Esophagus squamous epithelium (tissue), 4 donors: ENCODE results near the gene POLR2H.

Experiments
- CTCF ChIP-seq, 6 experiments: fragments of 450-650 bp in 4 of 6; fragments of 200-600 bp in 2 of 6; sonication (generic) in 2 of 6; IDR thresholded peaks; one replicate each; pipeline ENCODE4 v1.5.1; 2016 to 2019; ENCODE audit warnings: antibody characterized with exemption in 6 of 6, mild to moderate bottlenecking in 4 of 6, moderate library complexity in 4 of 6
- POLR2A ChIP-seq, 4 donors: fragments of 450-650 bp; IDR thresholded peaks; one replicate each; pipeline ENCODE4 v1.6.1; 2017; ENCODE audit warnings: antibody characterized with exemption in 4 of 4, mild to moderate bottlenecking in 4 of 4, moderate library complexity in 3 of 4

- TF ChIP-seq CTCF (IDR thresholded peaks at IDR 0.05) (no peak), POLR2A (IDR thresholded peaks at IDR 0.05) (no peak)
Observed at GRCh38 chr3:184358124-184358767, 3.3 kb upstream of the POLR2H start.
